B cell (primary cell): ENCODE measurements around the gene PNKD. TPM values are rescaled to one million over a fixed set of nuclear protein-coding genes. Genes with fewer than 3 reads are reported as not detected.

Experiments
- ATAC-seq: fragments of 200-7000 bp; cut with Tn5 transposase; one replicate; pipeline ENCODE4 v1.10.0; 2021; ENCODE audit warnings: low read depth, mild to moderate bottlenecking, moderate number of reproducible peaks, moderate library complexity
- CTCF ChIA-PET: fragments of 350-600 bp; sonication (Branson Sonifier 250); formaldehyde crosslinking; loops from one replicate; lab custom pipeline; 2021; ENCODE audit warnings: antibody characterized with exemption, inconsistent platforms; lab: Charles Lee
- POLR2A ChIA-PET: fragments of 350-600 bp; sonication (Branson Sonifier 250); formaldehyde crosslinking; loops from one replicate; lab custom pipeline; 2021; ENCODE audit warnings: antibody characterized with exemption; lab: Charles Lee
- DNase-seq: peaks from one replicate; pipeline ENCODE4 v3.0.0; 2013
- H2AFZ ChIP-seq: 2 replicates; pipeline ENCODE4 v1.6.1; 2012; ENCODE audit warnings: mild to moderate bottlenecking, low read depth, low read length; ENCODE audit not compliant: insufficient read depth, poor library complexity, severe bottlenecking
- H3K27ac ChIP-seq, 2 donors: 1 replicate in 1 of 2; 2 replicates in 1 of 2; pipeline ENCODE4 v1.5.1; 2012 to 2013; ENCODE audit warnings: low read length in 2 of 2, mild to moderate bottlenecking in 2 of 2, moderate library complexity in 1 of 2
- H3K27me3 ChIP-seq, 4 experiments: fragments of 200-600 bp in 1 of 4; sonication (generic) in 1 of 4; replicated peaks in 1 of 4; 1 replicate in 2 of 4; 2 replicates in 2 of 4; pipeline versions ENCODE4 v1.6.1 to v1.7.0; 2013 to 2016; ENCODE audit warnings: low read length in 3 of 4, mild to moderate bottlenecking in 2 of 4, mixed read lengths in 1 of 4, moderate library complexity in 1 of 4; ENCODE audit not compliant: insufficient read depth in 4 of 4, control insufficient read depth in 3 of 4; ENCODE audit errors: control extremely low read depth in 1 of 4
- H3K36me3 ChIP-seq, 2 experiments: replicated peaks in 1 of 2; 1 replicate in 1 of 2; 2 replicates in 1 of 2; pipeline versions ENCODE4 v1.6.1 to v1.7.1; 2013; ENCODE audit warnings: low read length in 1 of 2; ENCODE audit not compliant: insufficient read depth in 2 of 2, control insufficient read depth in 1 of 2; ENCODE audit errors: control extremely low read depth in 1 of 2, extremely low read depth in 1 of 2
- H3K4me1 ChIP-seq, 2 donors: fragments of 200-600 bp in 1 of 2; sonication (generic) in 1 of 2; 1 replicate in 1 of 2; 2 replicates in 1 of 2; pipeline versions ENCODE4 v1.5.1 to v1.6.1; 2013 to 2017; ENCODE audit warnings: low read length in 2 of 2; ENCODE audit not compliant: control insufficient read depth in 2 of 2, insufficient read depth in 2 of 2
- H3K4me2 ChIP-seq: replicated peaks from 2 replicates; pipeline ENCODE3; 2012; ENCODE audit warnings: mild to moderate bottlenecking, low read depth, low read length; ENCODE audit not compliant: poor library complexity, severe bottlenecking
- H3K4me3 ChIP-seq, 5 experiments: fragments of 200-600 bp in 1 of 5; sonication (generic) in 1 of 5; 1 replicate in 3 of 5; 2 replicates in 2 of 5; pipeline versions ENCODE4 v1.5.1 to v1.7.0; 2011 to 2016; ENCODE audit warnings: low read length in 4 of 5, mild to moderate bottlenecking in 4 of 5, low read depth in 2 of 5, control low read depth in 1 of 5, moderate library complexity in 1 of 5; ENCODE audit not compliant: insufficient read depth in 1 of 5; ENCODE audit errors: control extremely low read depth in 1 of 5, extremely low read depth in 1 of 5
- H3K79me2 ChIP-seq: fragments of 200-600 bp; sonication (generic); one replicate; pipeline ENCODE4 v1.6.0; 2016; ENCODE audit warnings: low read length; ENCODE audit not compliant: control insufficient read depth, insufficient read depth
- H3K9ac ChIP-seq: fragments of 200-600 bp; sonication (generic); 2 replicates; pipeline ENCODE4 v1.6.1; 2017; ENCODE audit warnings: mild to moderate bottlenecking, low read length, moderate library complexity
- H3K9me3 ChIP-seq, 3 donors: one replicate each; pipeline versions ENCODE4 v1.6.1 to v1.7.1; 2013; ENCODE audit warnings: low read length in 2 of 3; ENCODE audit not compliant: control insufficient read depth in 2 of 3, insufficient read depth in 1 of 3; ENCODE audit errors: control extremely low read depth in 1 of 3
- H4K20me1 ChIP-seq: 2 replicates; pipeline ENCODE4 v1.6.0; 2012; ENCODE audit warnings: mild to moderate bottlenecking, low read length; ENCODE audit not compliant: insufficient read depth, control insufficient read depth, poor library complexity, severe bottlenecking
- H3K27ac Mint-ChIP-seq: one replicate; pipeline ENCODE4 v1.8.0; 2021; ENCODE audit warnings: mixed read lengths
- H3K27me3 Mint-ChIP-seq: one replicate; pipeline ENCODE4 v1.8.0; 2021; ENCODE audit warnings: mixed read lengths
- H3K4me1 Mint-ChIP-seq: one replicate; pipeline ENCODE4 v1.8.0; 2021; ENCODE audit warnings: mixed read lengths
- H3K4me3 Mint-ChIP-seq: one replicate; pipeline ENCODE4 v1.8.0; 2021; ENCODE audit warnings: mixed read lengths
- H3K9me3 Mint-ChIP-seq: one replicate; pipeline ENCODE4 v1.8.0; 2022; ENCODE audit warnings: mixed read lengths; ENCODE audit not compliant: insufficient read depth
- EZH2 ChIP-seq: IDR thresholded peaks from 2 replicates; pipeline ENCODE4 v1.6.1; 2012; ENCODE audit warnings: borderline replicate concordance, low read depth, mild to moderate bottlenecking, moderate library complexity, low read length; ENCODE audit not compliant: insufficient read depth, poor library complexity, severe bottlenecking
- WGBS: methylation state at CpG from one replicate; pipeline ENCODE4 v1.1.5; 2013; ENCODE audit warnings: missing lambda C conversion rate; ENCODE audit not compliant: insufficient coverage; 5-methylcytosine and 5-hydroxymethylcytosine counted together
- intact Hi-C: fragments of 100-400 bp; cut with micrococcal nuclease; formaldehyde crosslinking; loops from one replicate; pipeline ENCODE4 v1.10.0; 2022
- polyA plus RNA-seq: library from polyadenylated mRNA; depleted of rRNA; stranded (reverse); fragments of >200 nt; gene quantifications from 2 replicates; pipeline ENCODE4 v1.2.3, GENCODE V29; 2012
- total RNA-seq, 2 donors: library from RNA; stranded (reverse); fragments of 120-200 nt in 1 of 2; gene quantifications; 1 replicate in 1 of 2; 2 replicates in 1 of 2; pipeline versions ENCODE4 v1.2.3 to v1.2.4, GENCODE V29; 2013 to 2022
- TF ChIP-seq, protein P1 (sequence below): fragments of 200-600 bp; IDR thresholded peaks from one replicate; pipeline ENCODE4 v1.8.0; 2022; ENCODE audit warnings: antibody characterized with exemption, mild to moderate bottlenecking

Gene PNKD
- total and polyA plus RNA-seq, 2 donors (not counting 1 experiment from before 2014, with no cell fraction given) = 29.7 to 55.8 TPM

DNA sequence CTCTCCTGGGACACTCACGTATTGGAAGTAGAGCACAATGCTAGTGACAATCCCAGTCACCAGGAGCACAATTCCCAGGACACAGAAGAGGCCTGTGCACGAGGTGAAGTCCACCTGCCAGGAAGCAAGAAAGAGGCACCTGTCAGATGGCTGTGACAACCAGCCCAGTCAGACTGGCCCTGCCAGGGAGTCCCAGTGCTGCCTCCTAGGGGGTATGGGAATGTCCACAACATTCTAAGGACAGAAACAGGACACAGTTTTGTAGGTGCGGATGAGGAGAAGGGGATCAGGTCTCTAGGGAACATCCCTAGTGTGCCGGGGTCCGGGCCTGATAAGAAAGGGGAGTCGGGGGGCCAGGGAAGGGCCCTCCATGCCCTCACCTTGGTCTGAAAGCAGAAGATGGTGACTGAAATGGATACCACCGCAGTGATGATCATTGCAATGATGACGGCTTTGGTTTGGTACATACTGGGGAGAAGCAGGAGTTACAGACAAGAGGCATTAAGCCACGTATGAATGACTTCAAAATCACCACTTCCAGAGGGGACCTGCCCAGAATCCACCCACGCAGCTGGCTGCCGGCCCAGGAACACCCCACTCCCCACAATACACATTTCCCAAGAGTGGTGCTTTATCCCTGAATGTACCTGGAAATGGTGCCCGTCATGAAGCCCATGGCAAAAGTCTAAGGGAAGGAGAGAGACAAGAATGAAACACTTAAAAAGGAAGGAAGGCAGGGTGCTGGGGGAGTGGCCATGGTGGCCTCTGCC is 6.9 kb downstream of the PNKD start:
- Mint-ChIP-seq H3K27me3 (no peaks in the 10 kb centered on the region), H3K4me1 (peaks cover 35% of the 10 kb centered on the region), H3K9me3 (no peaks in the 10 kb centered on the region), H3K27ac (peak overlapping the region; percentile 75), H3K4me3 (no peak overlapping the region)
- Histone ChIP-seq H3K9ac (no peak overlapping the region), H2AFZ (no peak overlapping the region), H4K20me1 (peaks cover 45% of the 10 kb centered on the region), H3K36me3 (peaks cover 3 to 86% of the 10 kb centered on the region in 2 experiments), H3K9me3 (no peaks in the 10 kb centered on the region), H3K4me3 (no peak overlapping the region), H3K4me2 (no peak overlapping the region), H3K27ac (no peak overlapping the region), H3K27me3 (no peaks in the 10 kb centered on the region), H3K79me2 (peaks cover 35% of the 10 kb centered on the region), H3K4me1 (peaks cover 15 to 30% of the 10 kb centered on the region in 2 donors)
- WGBS = 93% methylated on average over 10 of the region's 12 CpGs
- DNase-seq = no peak
- ChIA-PET CTCF (interaction anchor here (7.5 to 8.0 kb wide), 2 partner anchors 79 to 118 kb away, joined by 77 to 139 read pairs; partner anchors contain the start of gene CATIP), POLR2A (interaction anchor here (1.8 kb wide), 1 partner anchor 10 kb away, joined by 4 read pairs; no protein-coding TSS in a partner anchor)
- intact Hi-C loops = no loop called here
- ATAC-seq = no peak
- TF ChIP-seq EZH2 = no peak
- TF ChIP-seq, protein P1, sequence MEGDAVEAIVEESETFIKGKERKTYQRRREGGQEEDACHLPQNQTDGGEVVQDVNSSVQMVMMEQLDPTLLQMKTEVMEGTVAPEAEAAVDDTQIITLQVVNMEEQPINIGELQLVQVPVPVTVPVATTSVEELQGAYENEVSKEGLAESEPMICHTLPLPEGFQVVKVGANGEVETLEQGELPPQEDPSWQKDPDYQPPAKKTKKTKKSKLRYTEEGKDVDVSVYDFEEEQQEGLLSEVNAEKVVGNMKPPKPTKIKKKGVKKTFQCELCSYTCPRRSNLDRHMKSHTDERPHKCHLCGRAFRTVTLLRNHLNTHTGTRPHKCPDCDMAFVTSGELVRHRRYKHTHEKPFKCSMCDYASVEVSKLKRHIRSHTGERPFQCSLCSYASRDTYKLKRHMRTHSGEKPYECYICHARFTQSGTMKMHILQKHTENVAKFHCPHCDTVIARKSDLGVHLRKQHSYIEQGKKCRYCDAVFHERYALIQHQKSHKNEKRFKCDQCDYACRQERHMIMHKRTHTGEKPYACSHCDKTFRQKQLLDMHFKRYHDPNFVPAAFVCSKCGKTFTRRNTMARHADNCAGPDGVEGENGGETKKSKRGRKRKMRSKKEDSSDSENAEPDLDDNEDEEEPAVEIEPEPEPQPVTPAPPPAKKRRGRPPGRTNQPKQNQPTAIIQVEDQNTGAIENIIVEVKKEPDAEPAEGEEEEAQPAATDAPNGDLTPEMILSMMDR = no peak

DNA sequence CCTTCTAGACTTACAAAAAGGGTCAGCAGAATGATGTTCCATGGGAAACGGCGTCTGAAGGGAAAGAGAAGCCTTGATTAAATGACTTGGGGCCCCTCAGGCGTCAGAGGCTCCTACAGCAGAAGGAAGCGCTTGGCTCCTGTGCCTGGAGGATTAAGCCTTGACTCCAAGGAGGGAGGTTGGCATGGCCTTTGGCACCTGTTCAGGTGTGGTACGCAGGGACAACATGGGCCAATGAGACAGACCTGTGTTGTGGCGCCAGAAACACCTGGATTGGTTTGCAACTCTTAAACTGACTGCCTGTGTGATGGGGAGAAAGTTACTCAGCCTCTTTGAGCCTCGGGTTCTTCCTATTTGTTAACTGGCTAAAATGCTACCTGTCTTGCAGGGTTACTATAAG is 7.6 kb downstream of the PNKD start:
- H3K4me3 Mint-ChIP-seq = no peak overlapping the region
- Histone ChIP-seq H3K9me3 (no peaks in the 10 kb centered on the region), H3K9ac (no peak overlapping the region), H3K79me2 (peaks cover 43% of the 10 kb centered on the region), H3K4me2 (no peak overlapping the region), H3K4me1 (peaks cover 11 to 30% of the 10 kb centered on the region in 2 donors), H3K4me3 (no peak overlapping the region), H3K27me3 (no peaks in the 10 kb centered on the region), H3K36me3 (peaks cover 3 to 93% of the 10 kb centered on the region in 2 experiments), H2AFZ (no peak overlapping the region), H4K20me1 (peaks cover 46% of the 10 kb centered on the region), H3K27ac (no peak overlapping the region)
- intact Hi-C loops = no loop called here
- peaks cover 34% of the 10 kb centered on the region for H3K4me1 Mint-ChIP-seq
- ChIA-PET CTCF (interaction anchor here (0.5 to 1.4 kb wide), 3 partner anchors 13 to 118 kb away, joined by 3 to 4 read pairs (median 4); no protein-coding TSS in a partner anchor), POLR2A (interaction anchor here (1.8 kb wide), 1 partner anchor 9 kb away, joined by 4 read pairs; no protein-coding TSS in a partner anchor)
- 81% methylated on average over 7 of the region's 7 CpGs for WGBS
- no peaks in the 10 kb centered on the region for H3K9me3 Mint-ChIP-seq
- DNase-seq (no peak), ATAC-seq (no peak)
- H3K27me3 Mint-ChIP-seq = no peaks in the 10 kb centered on the region
- no peak overlapping the region for H3K27ac Mint-ChIP-seq
- no peak for TF ChIP-seq EZH2
